ENCODE measurements around the gene HOMER2.

DNA sequence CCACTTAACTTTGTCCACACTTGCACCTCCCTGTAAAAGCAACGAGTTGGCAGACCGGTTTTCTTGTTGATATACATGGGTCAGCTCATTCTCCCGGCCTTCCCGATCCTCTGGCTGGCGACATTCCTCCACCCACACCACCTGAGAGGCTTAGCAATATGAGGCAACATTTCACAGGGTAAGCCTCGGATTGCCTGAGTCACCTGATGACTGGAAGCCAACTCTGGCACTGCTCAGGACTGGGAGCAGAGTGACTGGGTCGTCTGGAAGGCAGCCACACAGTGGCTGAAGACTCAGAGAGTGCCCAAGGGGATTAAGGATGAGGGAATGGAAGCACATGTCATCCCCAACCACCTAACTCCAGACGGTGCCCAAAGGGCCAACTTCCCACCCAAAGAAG is 9.8 kb downstream of the HOMER2 start:
- TF ChIP-seq CTCF (IDR thresholded peaks at IDR 0.05) (no peak), POLR2A (IDR thresholded peaks at IDR 0.05) (no peak)
